ENCODE data around the gene ATP5PB.

ATP5PB gene

GRCh38 chr1:111446967-111447892 is 2.0 kb upstream of the ATP5PB start:
- DNase-seq, result no peak

GRCh38 chr1:111448482-111448917 is 764 bp upstream of the ATP5PB start:
- DNase-seq, result no peak

DNA sequence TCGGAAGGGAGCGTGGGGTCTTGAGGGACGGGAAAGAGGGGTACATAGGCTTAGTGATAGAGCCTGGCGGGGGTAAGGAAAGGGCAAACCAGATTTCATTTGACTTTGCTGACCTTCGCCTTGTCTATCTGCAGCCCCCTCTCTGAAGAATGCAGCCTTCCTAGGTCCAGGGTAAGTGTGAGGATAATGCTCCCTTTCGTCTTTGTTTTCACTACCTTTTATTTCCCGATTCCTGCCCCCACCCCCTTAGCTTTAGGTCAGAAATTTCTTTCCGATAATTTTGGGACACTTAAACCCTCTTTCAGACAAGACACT is 396 bp downstream of the ATP5PB start:
- DNase-seq, result no peak

DNA sequence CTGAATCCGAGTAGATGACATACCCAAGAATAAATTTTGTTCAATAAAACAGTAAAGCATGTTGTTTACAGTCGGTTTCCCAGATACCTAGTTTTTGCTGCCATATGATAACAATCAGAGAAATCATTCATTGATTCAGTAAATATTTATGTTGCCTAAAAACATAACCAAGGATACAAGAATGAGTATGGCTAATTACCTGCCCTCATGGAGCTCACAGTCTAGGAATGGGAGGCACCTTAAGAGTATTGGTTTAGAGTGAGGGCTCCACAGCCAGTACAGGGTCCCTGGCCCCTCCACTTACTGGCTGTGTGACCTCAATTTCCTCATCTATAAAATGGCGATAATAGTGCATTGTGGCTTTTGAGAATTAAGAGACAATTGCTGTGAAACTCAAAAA is 921 bp downstream of the ATP5PB start:
- no peak for DNase-seq

DNA sequence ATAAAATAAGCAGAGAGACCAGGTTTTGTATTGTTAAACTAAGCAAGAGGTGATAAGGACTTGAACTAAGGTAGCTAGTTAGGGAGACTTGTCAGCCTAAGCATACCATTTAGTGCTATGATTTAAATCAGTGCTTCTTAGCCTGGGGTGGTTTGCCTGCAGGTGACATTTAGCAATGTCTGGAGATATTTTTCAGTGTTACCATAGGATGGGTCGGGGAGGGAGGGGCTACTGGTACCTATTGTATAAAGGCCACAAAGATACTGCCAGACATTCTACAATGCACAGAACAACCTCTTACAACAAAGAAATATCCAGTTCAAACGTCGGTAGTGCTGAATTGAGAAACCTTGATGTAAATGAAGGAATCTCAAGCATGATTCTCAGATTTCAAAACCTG is 3.3 kb downstream of the ATP5PB start:
- no peak for DNase-seq

- no peak for DNase-seq
Observed at GRCh38 chr1:111453706-111454105, 4.4 kb downstream of the ATP5PB start.

GRCh38 chr1:111454859-111455641 is 5.8 kb downstream of the ATP5PB start:
- no peak for DNase-seq

DNA sequence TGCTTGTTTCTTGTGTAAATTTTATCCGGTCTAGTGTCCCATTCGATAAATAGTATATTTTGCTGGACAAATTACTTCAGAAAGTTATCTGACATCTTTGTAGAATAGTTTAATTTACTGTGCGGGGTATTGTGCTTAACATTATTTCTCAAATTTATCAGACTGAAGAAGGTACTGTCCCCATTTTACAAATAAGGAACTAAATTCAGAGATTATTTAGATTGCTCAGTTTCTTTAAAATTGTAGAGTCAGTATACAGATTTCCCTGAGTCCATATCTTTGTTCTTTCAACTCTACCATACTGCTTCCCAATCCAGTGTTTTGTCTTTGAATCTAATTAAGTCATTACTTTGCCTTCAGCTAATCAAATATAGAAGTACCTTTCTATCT is 6.4 kb downstream of the ATP5PB start:
- no peak for DNase-seq

DNA sequence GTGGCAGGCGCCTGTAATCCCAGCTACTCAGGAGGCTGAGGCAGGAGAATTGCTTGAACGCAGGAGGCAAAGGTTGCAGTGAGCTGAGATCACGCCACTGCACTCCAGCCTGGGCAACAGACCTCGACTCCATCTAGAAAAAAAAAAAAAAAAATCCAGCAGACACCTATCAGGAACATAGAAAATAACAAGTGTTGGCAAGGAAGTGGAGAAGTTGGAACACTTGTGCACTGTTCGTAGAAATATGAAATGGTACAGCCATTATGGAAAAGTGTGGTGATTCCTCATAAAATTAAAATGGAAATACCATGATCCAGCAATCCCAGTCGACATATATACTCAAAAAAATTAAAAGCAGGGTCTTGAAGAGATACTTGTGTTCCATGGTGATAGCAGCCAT is 12.5 kb downstream of the ATP5PB start:
- no peak for DNase-seq

DNA sequence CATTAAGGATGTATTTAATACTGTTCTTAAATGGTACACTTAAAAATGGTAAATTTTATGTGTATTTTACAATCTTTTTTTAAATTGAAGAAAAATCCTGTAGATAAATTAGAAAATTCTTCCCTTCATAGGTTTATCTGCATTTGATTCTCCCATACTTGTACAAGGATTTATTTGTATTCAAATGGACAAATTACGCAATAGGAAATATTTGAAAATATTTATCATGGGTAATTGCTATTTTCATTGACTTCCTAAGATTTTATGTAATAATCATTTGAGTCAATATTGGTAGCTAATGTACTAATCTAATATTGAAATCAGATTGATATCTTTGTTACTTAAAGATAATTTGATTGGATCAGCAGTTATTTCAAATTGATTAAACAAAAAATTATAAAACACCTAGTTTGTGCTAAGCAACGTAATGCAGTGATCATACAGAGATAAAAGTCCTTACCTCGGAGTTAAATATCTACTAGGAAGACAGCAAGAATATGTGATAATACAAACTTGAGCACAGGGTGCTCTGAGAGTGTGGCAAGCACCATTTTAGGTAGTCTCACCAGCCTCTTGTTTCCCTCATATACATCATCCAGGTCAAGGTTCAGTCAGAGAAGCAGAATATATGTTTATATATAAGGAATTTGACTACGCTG is 13.2 kb downstream of the ATP5PB start:
- DNase-seq, result no peak

DNA sequence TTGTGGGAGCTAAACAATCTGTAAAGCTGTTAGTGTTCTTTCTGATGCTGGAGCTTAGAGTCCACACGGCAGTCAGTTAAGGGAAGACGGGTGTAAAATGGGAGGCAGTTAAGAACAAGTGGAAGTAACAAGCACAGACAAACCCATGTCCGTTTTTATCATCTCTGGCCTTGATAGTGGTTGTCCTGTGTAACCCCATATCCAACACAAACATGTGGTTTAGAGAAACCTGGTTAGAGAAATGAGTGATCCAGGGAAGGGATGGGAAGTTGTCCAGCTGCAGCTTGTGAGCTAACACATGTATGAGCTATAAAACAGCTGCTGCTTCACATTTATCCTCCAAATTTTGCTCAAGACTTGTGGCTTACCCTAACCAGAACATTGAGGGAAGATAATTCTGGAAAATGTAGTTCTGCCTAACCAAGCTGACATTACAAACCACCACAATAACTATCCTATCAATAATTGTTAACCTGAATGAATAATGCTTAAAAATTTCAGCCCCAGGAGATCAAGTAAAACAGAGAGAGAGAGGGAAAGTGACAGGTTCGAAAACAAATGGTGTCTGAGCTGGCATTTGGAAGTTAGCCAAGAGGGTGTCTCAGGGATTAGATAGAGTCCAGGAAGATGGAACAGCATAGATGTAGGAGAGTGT is 13.9 kb downstream of the ATP5PB start:
- no peak for DNase-seq

- no peak for DNase-seq
Observed at GRCh38 chr1:111465754-111466153, 16.5 kb downstream of the ATP5PB start.

GRCh38 chr1:111466480-111466879 is 17.2 kb downstream of the ATP5PB start:
- DNase-seq, result no peak

DNA sequence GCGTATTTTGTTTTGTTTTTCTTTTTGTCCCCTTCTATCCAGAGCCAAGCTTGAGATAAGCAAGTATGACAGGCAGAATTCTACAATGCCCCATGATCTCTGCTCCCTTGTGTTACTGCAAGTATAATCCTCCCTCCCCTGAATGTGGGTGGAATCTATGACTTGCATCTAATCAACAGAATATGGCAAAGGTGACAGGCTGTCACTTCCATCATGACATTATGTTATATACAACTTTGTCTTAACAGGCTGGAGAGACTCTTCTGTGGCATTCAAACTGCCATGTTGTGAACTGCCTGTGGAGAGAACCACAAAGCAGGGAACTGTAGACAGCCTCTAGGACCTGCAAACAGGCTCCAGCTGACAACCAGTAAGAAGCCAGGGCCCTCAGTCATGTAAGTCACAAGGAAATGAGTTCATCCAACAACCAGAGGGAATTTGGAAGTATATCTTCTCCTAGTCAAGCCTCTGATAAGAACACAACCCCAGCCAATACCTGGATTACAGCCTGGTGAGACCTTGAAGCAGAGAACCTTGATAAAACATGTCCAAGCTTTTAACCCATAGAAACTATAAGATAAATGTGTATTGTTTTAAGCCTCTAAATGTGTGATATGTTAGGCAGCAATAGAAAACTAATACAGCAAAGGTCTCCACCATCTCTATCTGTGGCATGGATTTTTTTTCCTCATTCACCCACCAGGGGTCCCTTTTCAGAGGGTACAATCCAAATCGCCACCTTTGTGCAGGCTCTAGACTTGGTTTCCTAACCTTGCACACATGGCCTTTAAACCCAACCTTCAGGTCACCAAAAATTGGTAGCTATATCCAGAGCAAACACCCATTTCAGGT is 18.8 kb downstream of the ATP5PB start:
- no peak for DNase-seq

GRCh38 chr1:111468717-111469100 is 19.4 kb downstream of the ATP5PB start:
- no peak for DNase-seq

- no peak for DNase-seq
Observed at GRCh38 chr1:111469539-111469938, 20.3 kb downstream of the ATP5PB start.

GRCh38 chr1:111470596-111470995 is 21.3 kb downstream of the ATP5PB start:
- DNase-seq, result no peak

- DNase-seq, result no peak
Observed at GRCh38 chr1:111471012-111471411, 21.7 kb downstream of the ATP5PB start.

- DNase-seq, result no peak
Observed at GRCh38 chr1:111471538-111471937, 22.3 kb downstream of the ATP5PB start.

DNA sequence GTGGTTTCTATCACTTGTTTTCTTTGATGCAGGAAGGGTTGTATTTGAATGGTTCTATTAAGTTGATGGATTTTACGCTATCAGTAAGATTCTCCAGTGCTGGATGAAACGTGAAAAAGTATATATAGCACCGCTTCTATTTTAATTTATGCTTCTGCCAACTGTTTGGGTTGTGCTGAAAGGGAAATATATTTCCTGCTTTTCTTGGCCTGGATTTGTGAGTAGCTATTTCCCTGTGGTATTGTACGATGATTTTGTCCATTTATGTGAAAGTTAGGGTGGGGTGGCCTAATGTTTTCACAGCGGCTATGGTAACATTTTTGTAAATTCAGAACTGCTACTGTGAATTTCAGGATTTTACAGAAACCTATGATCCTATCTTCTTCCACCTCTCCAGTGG is 24.8 kb downstream of the ATP5PB start:
- no peak for DNase-seq

GRCh38 chr1:111474521-111474920 is 25.3 kb downstream of the ATP5PB start:
- DNase-seq, result no peak

- DNase-seq, result no peak
Observed at GRCh38 chr1:111475701-111476100, 26.4 kb downstream of the ATP5PB start.

All from NCI-H774 (cell line).